MM.1S (cell line): ENCODE data around the gene SNCAIP.

Source experiments
- DNase-seq: peaks from one replicate; pipeline ENCODE4 v3.0.0-alpha.2; 2015
- H2AFZ ChIP-seq: fragments of 300-600 bp; sonication (generic); 2 replicates; pipeline ENCODE4 v1.6.0; 2016; ENCODE audit warnings: antibody characterized with exemption, low read length
- H3F3A ChIP-seq: fragments of 300-600 bp; sonication (generic); 2 replicates; pipeline ENCODE4 v1.6.1; 2016; ENCODE audit warnings: mild to moderate bottlenecking, antibody characterized with exemption, low read length, moderate library complexity, mixed read lengths; ENCODE audit not compliant: insufficient read depth
- H3K27ac ChIP-seq: fragments of 300-600 bp; sonication (generic); 2 replicates; pipeline ENCODE4 v1.5.1; 2016; ENCODE audit warnings: mild to moderate bottlenecking, low read length
- H3K27me3 ChIP-seq: fragments of 300-600 bp; sonication (generic); replicated peaks from 2 replicates; pipeline ENCODE4 v1.6.0; 2016; ENCODE audit warnings: low read length; ENCODE audit not compliant: insufficient read depth
- H3K36me3 ChIP-seq: fragments of 300-600 bp; sonication (generic); replicated peaks from 2 replicates; pipeline ENCODE4 v1.6.1; 2016; ENCODE audit warnings: mild to moderate bottlenecking, low read length, mixed read lengths; ENCODE audit not compliant: insufficient read depth
- H3K4me1 ChIP-seq: fragments of 300-600 bp; sonication (generic); 2 replicates; pipeline ENCODE4 v1.6.1; 2016; ENCODE audit warnings: low read length, mixed read lengths
- H3K4me2 ChIP-seq: fragments of 300-600 bp; sonication (generic); 2 replicates; pipeline ENCODE4 v1.6.0; 2016; ENCODE audit warnings: low read depth, low read length
- H3K4me3 ChIP-seq: fragments of 300-600 bp; sonication (generic); 2 replicates; pipeline ENCODE4 v1.5.1; 2016; ENCODE audit warnings: low read length, mixed read lengths
- H3K79me2 ChIP-seq: fragments of 300-600 bp; sonication (generic); 2 replicates; pipeline ENCODE4 v1.6.1; 2016; ENCODE audit warnings: mixed run types, low read length, mixed read lengths
- H3K9ac ChIP-seq: fragments of 300-600 bp; sonication (generic); 2 replicates; pipeline ENCODE4 v1.6.1; 2016; ENCODE audit warnings: low read length, mixed read lengths
- H3K9me2 ChIP-seq: fragments of 300-600 bp; sonication (generic); replicated peaks from 2 replicates; pipeline ENCODE4 v1.6.1; 2016; ENCODE audit warnings: mild to moderate bottlenecking, low read length, mixed read lengths; ENCODE audit not compliant: insufficient read depth
- H3K9me3 ChIP-seq: fragments of 300-600 bp; sonication (generic); replicated peaks from 2 replicates; pipeline ENCODE4 v1.6.1; 2016; ENCODE audit warnings: mild to moderate bottlenecking, low read length, mixed read lengths; ENCODE audit not compliant: insufficient read depth
- H4K20me1 ChIP-seq: fragments of 300-600 bp; sonication (generic); 2 replicates; pipeline ENCODE4 v1.6.1; 2016; ENCODE audit warnings: mild to moderate bottlenecking, low read length, moderate library complexity, mixed read lengths; ENCODE audit not compliant: insufficient read depth
- EZH2 ChIP-seq: fragments of 300-600 bp; sonication (generic); optimal IDR thresholded peaks from 2 replicates; pipeline ENCODE3; 2017; ENCODE audit warnings: low read depth, mild to moderate bottlenecking, antibody characterized with exemption, low read length, mixed read lengths
- EZH2phosphoT487 ChIP-seq: fragments of 300-600 bp; sonication (generic); IDR thresholded peaks from 2 replicates; pipeline ENCODE4 v1.6.1; 2018; ENCODE audit warnings: antibody characterized with exemption, low read length
- TF ChIP-seq, protein P1 (sequence below): fragments of 300-600 bp; sonication (generic); IDR thresholded peaks from 2 replicates; pipeline ENCODE4 v1.5.1; 2016; ENCODE audit warnings: antibody characterized with exemption, low read length, mixed read lengths

Gene SNCAIP

DNA sequence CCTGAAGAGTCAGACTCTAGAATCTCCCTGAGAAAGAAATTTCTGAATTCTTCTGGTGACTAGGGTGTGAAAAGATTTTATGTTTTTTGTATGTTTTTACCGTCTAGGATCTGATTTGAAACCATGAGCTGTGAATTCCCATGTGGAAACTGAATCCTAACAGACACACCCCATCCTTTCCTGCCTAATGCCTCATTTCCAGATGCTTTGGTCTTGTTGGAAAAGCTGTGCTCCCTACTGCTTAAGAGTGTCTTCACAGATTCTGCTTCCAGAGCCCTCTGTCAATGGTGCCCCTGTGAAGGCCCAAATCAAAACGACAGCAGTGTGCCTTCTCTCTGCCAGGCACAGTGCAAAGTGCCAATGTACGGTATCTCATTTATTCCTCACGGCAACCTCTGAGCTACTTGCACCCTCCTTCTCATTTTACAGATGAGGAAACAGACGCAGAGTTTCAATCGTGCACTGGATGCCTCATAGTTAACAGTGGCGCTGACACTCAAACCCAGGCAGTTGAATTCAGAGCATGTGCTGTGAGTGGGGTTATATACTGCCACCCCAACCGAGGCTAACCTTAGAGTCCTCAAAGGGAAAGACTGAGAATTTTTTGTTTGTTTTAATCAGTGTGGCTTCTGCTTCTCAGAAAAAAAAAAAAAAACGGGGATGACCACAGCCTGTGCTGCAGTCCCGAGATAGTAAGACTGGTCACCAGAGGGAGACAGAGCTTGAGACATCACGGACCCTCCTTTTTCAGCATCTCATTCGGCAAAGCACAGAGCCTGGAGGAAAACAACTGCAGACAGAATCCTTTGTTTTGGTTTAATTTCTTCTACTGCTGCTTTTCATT, 188.4 kb downstream of the SNCAIP start:
- no peaks in the 10 kb centered on the region for H3K27me3 ChIP-seq
- no peak overlapping the region for H3K4me3 ChIP-seq
- H3K9ac ChIP-seq, result no peak overlapping the region
- no peaks in the 10 kb centered on the region for H3K9me2 ChIP-seq
- H3K9me3 ChIP-seq, result no peaks in the 10 kb centered on the region
- no peaks in the 10 kb centered on the region for H3F3A ChIP-seq
- H3K27ac ChIP-seq, result no peak overlapping the region
- H4K20me1 ChIP-seq, result no peaks in the 10 kb centered on the region
- TF ChIP-seq EZH2 (no peak), EZH2phosphoT487 (no peak)
- TF ChIP-seq, protein P1, sequence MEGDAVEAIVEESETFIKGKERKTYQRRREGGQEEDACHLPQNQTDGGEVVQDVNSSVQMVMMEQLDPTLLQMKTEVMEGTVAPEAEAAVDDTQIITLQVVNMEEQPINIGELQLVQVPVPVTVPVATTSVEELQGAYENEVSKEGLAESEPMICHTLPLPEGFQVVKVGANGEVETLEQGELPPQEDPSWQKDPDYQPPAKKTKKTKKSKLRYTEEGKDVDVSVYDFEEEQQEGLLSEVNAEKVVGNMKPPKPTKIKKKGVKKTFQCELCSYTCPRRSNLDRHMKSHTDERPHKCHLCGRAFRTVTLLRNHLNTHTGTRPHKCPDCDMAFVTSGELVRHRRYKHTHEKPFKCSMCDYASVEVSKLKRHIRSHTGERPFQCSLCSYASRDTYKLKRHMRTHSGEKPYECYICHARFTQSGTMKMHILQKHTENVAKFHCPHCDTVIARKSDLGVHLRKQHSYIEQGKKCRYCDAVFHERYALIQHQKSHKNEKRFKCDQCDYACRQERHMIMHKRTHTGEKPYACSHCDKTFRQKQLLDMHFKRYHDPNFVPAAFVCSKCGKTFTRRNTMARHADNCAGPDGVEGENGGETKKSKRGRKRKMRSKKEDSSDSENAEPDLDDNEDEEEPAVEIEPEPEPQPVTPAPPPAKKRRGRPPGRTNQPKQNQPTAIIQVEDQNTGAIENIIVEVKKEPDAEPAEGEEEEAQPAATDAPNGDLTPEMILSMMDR, result peak; percentile 55
- no peak overlapping the region for H3K4me2 ChIP-seq
- H3K36me3 ChIP-seq, result no peaks in the 10 kb centered on the region
- H3K4me1 ChIP-seq, result no peaks in the 10 kb centered on the region
- H3K79me2 ChIP-seq, result no peaks in the 10 kb centered on the region
- no peak overlapping the region for H2AFZ ChIP-seq
- DNase-seq, result peak; percentile 46

DNA sequence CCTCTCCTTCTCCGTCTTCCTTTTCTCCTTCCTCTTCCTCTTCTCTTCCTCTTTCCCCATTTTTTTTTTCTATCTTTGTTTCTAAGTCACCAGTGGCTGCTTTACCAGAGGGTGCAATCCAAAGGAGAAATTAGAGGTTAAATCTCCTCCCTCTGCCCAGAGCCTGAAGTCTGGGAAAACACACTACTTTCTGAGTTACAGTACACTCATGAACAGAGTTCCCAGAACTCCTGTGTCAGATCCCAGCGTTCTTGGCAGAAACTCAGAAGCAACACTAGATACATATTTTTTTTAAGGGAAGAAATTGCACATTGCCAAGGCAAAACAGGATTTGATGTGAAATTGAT, 189.0 kb downstream of the SNCAIP start:
- TF ChIP-seq, protein P1, result no peak
- TF ChIP-seq EZH2, result no peak
- TF ChIP-seq EZH2phosphoT487, result no peak
- H3K4me2 ChIP-seq, result no peak overlapping the region
- no peaks in the 10 kb centered on the region for H4K20me1 ChIP-seq
- H2AFZ ChIP-seq, result no peak overlapping the region
- no peaks in the 10 kb centered on the region for H3K9me3 ChIP-seq
- H3K9ac ChIP-seq, result no peak overlapping the region
- no peaks in the 10 kb centered on the region for H3K79me2 ChIP-seq
- no peaks in the 10 kb centered on the region for H3K27me3 ChIP-seq
- H3K9me2 ChIP-seq, result no peaks in the 10 kb centered on the region
- H3K4me3 ChIP-seq, result no peak overlapping the region
- DNase-seq, result no peak
- H3F3A ChIP-seq, result no peaks in the 10 kb centered on the region
- no peak overlapping the region for H3K27ac ChIP-seq
- no peaks in the 10 kb centered on the region for H3K36me3 ChIP-seq
- no peaks in the 10 kb centered on the region for H3K4me1 ChIP-seq

DNA sequence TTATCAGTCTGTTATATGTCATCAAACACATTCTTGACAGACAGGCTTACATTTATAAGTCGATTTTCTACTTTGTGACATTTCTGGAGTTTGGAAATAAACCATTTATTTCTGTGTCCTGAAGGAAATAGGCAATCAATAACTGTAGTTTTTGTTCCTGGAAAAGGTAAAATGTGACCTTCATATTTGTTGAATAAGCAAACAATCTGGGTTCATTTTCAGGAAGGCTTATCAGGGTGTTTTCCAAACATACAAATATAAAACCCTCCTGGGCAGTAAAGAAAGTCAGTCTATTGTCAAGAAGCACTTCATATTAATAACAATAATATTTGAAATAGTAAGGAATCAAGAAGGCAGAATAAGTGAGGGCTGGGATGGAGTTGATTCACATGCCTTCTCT, 195.0 kb downstream of the SNCAIP start:
- H4K20me1 ChIP-seq, result no peaks in the 10 kb centered on the region
- no peaks in the 10 kb centered on the region for H3K79me2 ChIP-seq
- no peaks in the 10 kb centered on the region for H3K36me3 ChIP-seq
- DNase-seq, result no peak
- no peaks in the 10 kb centered on the region for H3K9me3 ChIP-seq
- H3K9ac ChIP-seq, result no peak overlapping the region
- H3K9me2 ChIP-seq, result no peaks in the 10 kb centered on the region
- no peak overlapping the region for H3K27ac ChIP-seq
- H2AFZ ChIP-seq, result no peak overlapping the region
- no peaks in the 10 kb centered on the region for H3F3A ChIP-seq
- TF ChIP-seq EZH2phosphoT487, result no peak
- TF ChIP-seq, protein P1, result no peak
- TF ChIP-seq EZH2, result no peak
- H3K4me1 ChIP-seq, result no peaks in the 10 kb centered on the region
- H3K4me3 ChIP-seq, result no peak overlapping the region
- no peak overlapping the region for H3K4me2 ChIP-seq
- H3K27me3 ChIP-seq, result no peaks in the 10 kb centered on the region
